Spleen (tissue), 7 donors: ENCODE results near the gene LRFN5.

Source experiments
- CTCF ChIP-seq, 11 experiments: fragments of 200-600 bp in 7 of 11; fragments of 450-650 bp in 4 of 11; sonication (generic) in 4 of 11; IDR thresholded peaks in 8 of 11; conservative IDR thresholded peaks in 3 of 11; 1 replicate in 7 of 11; 2 replicates in 4 of 11; pipeline versions ENCODE4 v1.4.0 to v1.8.0; 2016 to 2021; ENCODE audit warnings: antibody characterized with exemption in 11 of 11, inconsistent platforms in 4 of 11, mild to moderate bottlenecking in 1 of 11
- POLR2A ChIP-seq, 3 donors: fragments of 450-650 bp; IDR thresholded peaks; one replicate each; pipeline ENCODE4 v1.5.1; 2017; ENCODE audit warnings: antibody characterized with exemption in 3 of 3, mild to moderate bottlenecking in 1 of 3
- donor health status: DM: no; HTN: no; CAD: no; lungs with moderate emphysema.
- donor health status: DM: no; HTN: no; CAD: no.
- donor health status: DM: no; HTN: no; CAD: no.

GRCh38 chr14:41644606-41645005, 37.9 kb downstream of the LRFN5 start:
- no peak for TF ChIP-seq POLR2A (IDR thresholded peaks at IDR 0.05)
- TF ChIP-seq CTCF (IDR thresholded peaks at IDR 0.05 in 8 of 11, conservative IDR thresholded peaks at IDR 0.05 in 3 of 11), result no peak
